Mesenchymal stem cell (in vitro differentiated cells and primary cell): Measurements from ENCODE around the gene KIF14.

Source experiments
- DNase-seq: peaks from one replicate; pipeline ENCODE4 v3.0.0-alpha.2; 2013
- H2AFZ ChIP-seq: one replicate; pipeline ENCODE4 v1.6.1; 2013; ENCODE audit warnings: low read depth, mild to moderate bottlenecking, control low read depth, inconsistent platforms, low read length, moderate library complexity
- H2AK5ac ChIP-seq: 2 replicates; pipeline ENCODE4 v1.6.1; 2013; ENCODE audit warnings: low read length, moderate library complexity, mild to moderate bottlenecking, inconsistent platforms; ENCODE audit not compliant: severe bottlenecking
- H2BK120ac ChIP-seq: one replicate; pipeline ENCODE4 v1.6.1; 2013; ENCODE audit warnings: low read depth, mild to moderate bottlenecking, inconsistent platforms, low read length, moderate library complexity
- H2BK12ac ChIP-seq, 2 experiments: one replicate each; pipeline ENCODE4 v1.6.1; 2013; ENCODE audit warnings: inconsistent platforms in 2 of 2, low read length in 2 of 2, mild to moderate bottlenecking in 2 of 2, moderate library complexity in 2 of 2, control low read depth in 1 of 2
- H2BK15ac ChIP-seq: one replicate; pipeline ENCODE4 v1.6.1; 2013; ENCODE audit warnings: mild to moderate bottlenecking, low read depth, inconsistent platforms; ENCODE audit not compliant: poor library complexity, severe bottlenecking
- H2BK5ac ChIP-seq: 2 replicates; pipeline ENCODE4 v1.6.1; 2013; ENCODE audit warnings: low read depth, mild to moderate bottlenecking, low read length, control low read depth, inconsistent platforms; ENCODE audit not compliant: poor library complexity, severe bottlenecking
- H3K14ac ChIP-seq, 2 experiments: one replicate each; pipeline ENCODE4 v1.6.1; 2013; ENCODE audit warnings: inconsistent platforms in 2 of 2, low read length in 2 of 2, control low read depth in 1 of 2, mild to moderate bottlenecking in 1 of 2, moderate library complexity in 1 of 2
- H3K18ac ChIP-seq, 2 experiments: one replicate each; pipeline ENCODE4 v1.6.1; 2013; ENCODE audit warnings: inconsistent platforms in 2 of 2, low read length in 2 of 2, control low read depth in 1 of 2, low read depth in 1 of 2, mild to moderate bottlenecking in 1 of 2
- H3K23ac ChIP-seq, 2 experiments: one replicate each; pipeline ENCODE4 v1.6.1; 2013; ENCODE audit warnings: inconsistent platforms in 2 of 2, low read length in 2 of 2, mild to moderate bottlenecking in 2 of 2, moderate library complexity in 2 of 2, control low read depth in 1 of 2
- H3K27ac ChIP-seq: 2 replicates; pipeline ENCODE4 v1.5.1; 2013; ENCODE audit warnings: mild to moderate bottlenecking, moderate library complexity, low read length, control low read depth, inconsistent platforms; ENCODE audit not compliant: poor library complexity, severe bottlenecking
- H3K27me3 ChIP-seq, 2 experiments: 2 replicates each; pipeline versions ENCODE4 v1.6.1 to v1.7.0; 2013; ENCODE audit warnings: low read length in 2 of 2, mild to moderate bottlenecking in 2 of 2, moderate library complexity in 2 of 2, control low read depth in 1 of 2, inconsistent platforms in 1 of 2; ENCODE audit not compliant: control insufficient read depth in 1 of 2, insufficient read depth in 1 of 2
- H3K36me3 ChIP-seq, 2 experiments: 2 replicates each; pipeline versions ENCODE4 v1.6.1 to v1.7.0; 2013; ENCODE audit warnings: low read length in 2 of 2, control low read depth in 1 of 2, inconsistent platforms in 1 of 2, low read depth in 1 of 2, mild to moderate bottlenecking in 1 of 2; ENCODE audit not compliant: insufficient read depth in 2 of 2, control insufficient read depth in 1 of 2
- H3K4ac ChIP-seq, 2 experiments: one replicate each; pipeline ENCODE4 v1.6.1; 2013; ENCODE audit warnings: inconsistent platforms in 2 of 2, low read length in 2 of 2, mild to moderate bottlenecking in 2 of 2, moderate library complexity in 2 of 2, control low read depth in 1 of 2, low read depth in 1 of 2
- H3K4me1 ChIP-seq: 2 replicates; pipeline ENCODE4 v1.6.1; 2013; ENCODE audit warnings: low read depth, low read length, control low read depth; ENCODE audit not compliant: control insufficient read depth, insufficient read depth
- H3K4me2 ChIP-seq: 2 replicates; pipeline ENCODE4 v1.6.1; 2013; ENCODE audit warnings: low read length, mild to moderate bottlenecking, inconsistent platforms; ENCODE audit not compliant: poor library complexity, severe bottlenecking
- H3K4me3 ChIP-seq, 2 experiments: 2 replicates each; pipeline versions ENCODE4 v1.5.1 to v1.7.0; 2013; ENCODE audit warnings: low read length in 2 of 2, mild to moderate bottlenecking in 2 of 2, control low read depth in 1 of 2, low read depth in 1 of 2; ENCODE audit not compliant: insufficient read depth in 1 of 2
- H3K79me1 ChIP-seq: replicated peaks from 2 replicates; pipeline ENCODE4 v1.6.1; 2013; ENCODE audit warnings: mild to moderate bottlenecking, control low read depth, low read length, inconsistent platforms; ENCODE audit not compliant: poor library complexity, severe bottlenecking
- H3K9ac ChIP-seq: 2 replicates; pipeline ENCODE4 v1.7.0; 2013; ENCODE audit warnings: mild to moderate bottlenecking, low read length, moderate library complexity
- H3K9me3 ChIP-seq: 2 replicates; pipeline ENCODE4 v1.7.0; 2013; ENCODE audit warnings: mild to moderate bottlenecking, low read length; ENCODE audit not compliant: control insufficient read depth
- H4K8ac ChIP-seq: one replicate; pipeline ENCODE4 v1.6.1; 2013; ENCODE audit warnings: inconsistent platforms, mild to moderate bottlenecking, low read length, moderate library complexity
- H4K91ac ChIP-seq: one replicate; pipeline ENCODE4 v1.6.1; 2013; ENCODE audit warnings: mild to moderate bottlenecking, low read length, inconsistent platforms
- WGBS: methylation state at CpG from one replicate; pipeline ENCODE4 v1.1.7; 2013; ENCODE audit warnings: mixed read lengths; 5-methylcytosine and 5-hydroxymethylcytosine counted together

The KIF14 gene

GRCh38 chr1:200547386-200547785 lies 73.2 kb downstream of the KIF14 start:
- Histone ChIP-seq H2AK5ac (no peak overlapping the region), H3K36me3 (no peaks in the 10 kb centered on the region), H3K27me3 (no peaks in the 10 kb centered on the region), H3K4me3 (no peak overlapping the region), H2AFZ (no peak overlapping the region), H4K91ac (no peak overlapping the region), H4K8ac (no peak overlapping the region), H3K18ac (no peak overlapping the region), H3K79me1 (no peaks in the 10 kb centered on the region), H3K9ac (no peak overlapping the region), H3K14ac (no peak overlapping the region), H3K27ac (no peak overlapping the region), H2BK120ac (no peak overlapping the region), H2BK12ac (no peak overlapping the region), H3K23ac (no peak overlapping the region), H3K4me1 (no peaks in the 10 kb centered on the region), H2BK5ac (no peak overlapping the region), H3K4ac (no peak overlapping the region), H2BK15ac (no peak overlapping the region), H3K4me2 (no peak overlapping the region), H3K9me3 (no peaks in the 10 kb centered on the region)
- no peak for DNase-seq
- WGBS, result 63% methylated on average over 1 of the region's 4 CpGs

- Histone ChIP-seq H2AFZ (no peak overlapping the region), H2AK5ac (no peak overlapping the region), H2BK15ac (no peak overlapping the region), H2BK120ac (no peak overlapping the region), H2BK12ac (no peak overlapping the region), H3K4ac (no peak overlapping the region), H3K27ac (no peak overlapping the region), H3K79me1 (no peaks in the 10 kb centered on the region), H3K4me3 (no peak overlapping the region), H4K8ac (no peak overlapping the region), H3K4me1 (no peaks in the 10 kb centered on the region), H3K27me3 (no peaks in the 10 kb centered on the region), H3K9me3 (no peaks in the 10 kb centered on the region), H4K91ac (no peak overlapping the region), H3K23ac (no peak overlapping the region), H3K18ac (no peak overlapping the region), H3K9ac (no peak overlapping the region), H2BK5ac (no peak overlapping the region), H3K36me3 (no peaks in the 10 kb centered on the region), H3K4me2 (no peak overlapping the region), H3K14ac (no peak overlapping the region)
- DNase-seq, result no peak
- 94% methylated on average over 4 of the region's 6 CpGs for WGBS
Observed at GRCh38 chr1:200546577-200546976, 74.0 kb downstream of the KIF14 start.

- H3K9ac ChIP-seq, result no peak overlapping the region
- H4K8ac ChIP-seq, result no peak overlapping the region
- no peaks in the 10 kb centered on the region for H3K27me3 ChIP-seq
- no peak overlapping the region for H2AK5ac ChIP-seq
- no peak for DNase-seq
- no peaks in the 10 kb centered on the region for H3K79me1 ChIP-seq
- H3K27ac ChIP-seq, result no peak overlapping the region
- H4K91ac ChIP-seq, result no peak overlapping the region
- H3K9me3 ChIP-seq, result no peaks in the 10 kb centered on the region
- H3K14ac ChIP-seq, result no peak overlapping the region
- no peak overlapping the region for H2BK15ac ChIP-seq
- H2BK5ac ChIP-seq, result no peak overlapping the region
- 81% methylated on average over 2 of the region's 2 CpGs for WGBS
- no peaks in the 10 kb centered on the region for H3K4me1 ChIP-seq
- no peak overlapping the region for H3K23ac ChIP-seq
- H3K18ac ChIP-seq, result no peak overlapping the region
- H3K4ac ChIP-seq, result no peak overlapping the region
- H2BK120ac ChIP-seq, result no peak overlapping the region
- H2AFZ ChIP-seq, result no peak overlapping the region
- H3K4me2 ChIP-seq, result no peak overlapping the region
- H3K4me3 ChIP-seq, result no peak overlapping the region
- no peaks in the 10 kb centered on the region for H3K36me3 ChIP-seq
- no peak overlapping the region for H2BK12ac ChIP-seq
Observed at GRCh38 chr1:200542162-200542561, 78.4 kb downstream of the KIF14 start.

GRCh38 chr1:200540281-200540680 lies 80.3 kb downstream of the KIF14 start:
- Histone ChIP-seq H3K79me1 (no peaks in the 10 kb centered on the region), H3K27ac (no peak overlapping the region), H2BK12ac (no peak overlapping the region), H3K4me1 (no peaks in the 10 kb centered on the region), H2BK15ac (no peak overlapping the region), H4K91ac (no peak overlapping the region), H3K23ac (no peak overlapping the region), H3K9me3 (no peaks in the 10 kb centered on the region), H3K4ac (no peak overlapping the region), H2BK5ac (no peak overlapping the region), H3K18ac (no peak overlapping the region), H3K4me3 (no peak overlapping the region), H3K27me3 (peaks cover 0 to 3% of the 10 kb centered on the region in 2 experiments), H4K8ac (no peak overlapping the region), H2AFZ (no peak overlapping the region), H2BK120ac (no peak overlapping the region), H3K9ac (no peak overlapping the region), H3K4me2 (no peak overlapping the region), H3K14ac (peak overlapping the region in 1 of 2 experiments; percentile 15), H3K36me3 (no peaks in the 10 kb centered on the region), H2AK5ac (no peak overlapping the region)
- 77% methylated on average over 1 of the region's 1 CpG for WGBS
- DNase-seq, result no peak
